HG03442 (cell line): Measurements from ENCODE around the gene OAS3.
A peak's percentile ranks its signal among the peaks of the same experiment; 100 is the strongest.
"Not testable (repeated sequence)": the region's sequence is repeated elsewhere in the genome, so short reads cannot be mapped to it uniquely, and the experiment has no call there.

Experiments used
- ATAC-seq: cut with Tn5 transposase; IDR thresholded peaks from one replicate; pipeline ENCODE4 v1.9.1; 2021; ENCODE audit warnings: mild to moderate bottlenecking, moderate library complexity; ENCODE audit not compliant: unreplicated experiment

OAS3 gene

DNA sequence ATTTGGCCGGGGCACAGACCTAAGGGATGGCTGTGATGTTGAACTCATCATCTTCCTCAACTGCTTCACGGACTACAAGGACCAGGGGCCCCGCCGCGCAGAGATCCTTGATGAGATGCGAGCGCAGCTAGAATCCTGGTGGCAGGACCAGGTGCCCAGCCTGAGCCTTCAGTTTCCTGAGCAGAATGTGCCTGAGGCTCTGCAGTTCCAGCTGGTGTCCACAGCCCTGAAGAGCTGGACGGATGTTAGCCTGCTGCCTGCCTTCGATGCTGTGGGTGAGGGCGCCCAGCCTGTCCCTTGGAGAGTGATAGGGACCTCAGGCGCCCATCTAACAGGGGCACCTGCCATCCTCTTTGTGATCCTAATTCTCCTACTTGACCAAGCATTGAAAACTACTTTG, 12.4 kb downstream of the OAS3 start:
- ATAC-seq: no peak

DNA sequence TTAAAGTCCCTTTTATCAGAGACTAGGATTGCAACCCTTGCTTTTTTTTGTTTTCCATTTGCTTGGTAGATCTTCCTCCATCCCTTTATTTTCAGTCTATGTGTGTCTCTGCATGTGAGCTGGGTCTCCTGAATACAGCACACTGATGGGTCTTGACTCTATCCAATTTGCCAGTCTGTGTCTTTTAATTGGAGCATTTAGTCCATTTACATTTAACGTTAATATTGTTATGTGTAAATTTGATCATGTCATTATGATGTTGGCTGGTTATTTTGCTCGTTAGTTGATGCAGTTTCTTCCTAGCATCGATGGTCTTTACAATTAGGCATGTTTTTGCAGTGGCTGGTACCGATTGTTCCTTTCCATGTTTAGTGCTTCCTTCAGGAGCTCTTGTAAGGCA, 18.9 kb downstream of the OAS3 start:
- ATAC-seq: not testable (repeated sequence)

DNA sequence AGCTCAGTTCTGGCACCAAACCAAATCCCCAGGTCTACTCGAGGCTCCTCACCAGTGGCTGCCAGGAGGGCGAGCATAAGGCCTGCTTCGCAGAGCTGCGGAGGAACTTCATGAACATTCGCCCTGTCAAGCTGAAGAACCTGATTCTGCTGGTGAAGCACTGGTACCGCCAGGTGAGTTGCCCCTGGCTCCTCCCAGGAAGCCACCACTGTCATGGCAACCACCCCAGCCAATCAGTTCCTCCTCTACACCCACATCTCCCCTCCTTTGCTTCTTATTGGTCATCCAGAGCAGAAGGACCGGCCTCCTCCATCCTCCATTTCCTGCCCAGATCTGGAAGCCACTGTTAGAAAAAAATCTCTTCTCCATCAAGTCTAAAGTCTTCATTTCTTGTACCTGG, 22.8 kb downstream of the OAS3 start:
- no peak for ATAC-seq

DNA sequence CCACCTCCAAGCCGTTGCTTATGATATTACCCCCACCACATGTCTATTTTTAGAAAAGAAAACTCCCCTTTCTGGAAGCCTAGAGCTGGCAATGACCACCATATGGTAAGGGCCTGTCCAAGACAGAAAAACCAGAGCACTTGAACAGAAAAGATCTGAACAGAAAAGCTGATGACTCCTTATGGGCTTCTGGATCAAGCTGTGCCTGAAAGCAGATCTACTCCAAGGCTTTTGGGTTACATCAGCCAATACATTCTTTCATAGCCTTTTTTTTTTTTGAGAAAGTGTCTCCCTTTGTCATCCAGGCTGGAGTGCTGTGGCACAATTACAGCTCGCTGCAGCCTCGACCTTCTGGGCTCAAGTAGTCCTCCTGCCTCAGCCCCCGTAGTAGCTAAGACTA, 23.3 kb downstream of the OAS3 start:
- ATAC-seq: no peak

DNA sequence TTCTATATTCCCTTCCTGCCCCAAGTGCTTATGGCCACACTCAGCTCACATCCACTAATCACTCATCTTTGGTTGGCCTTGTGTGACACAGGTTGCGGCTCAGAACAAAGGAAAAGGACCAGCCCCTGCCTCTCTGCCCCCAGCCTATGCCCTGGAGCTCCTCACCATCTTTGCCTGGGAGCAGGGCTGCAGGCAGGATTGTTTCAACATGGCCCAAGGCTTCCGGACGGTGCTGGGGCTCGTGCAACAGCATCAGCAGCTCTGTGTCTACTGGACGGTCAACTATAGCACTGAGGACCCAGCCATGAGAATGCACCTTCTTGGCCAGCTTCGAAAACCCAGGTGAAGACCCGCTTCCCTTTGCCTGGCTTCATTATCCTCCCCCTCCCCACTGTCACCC, 24.3 kb downstream of the OAS3 start:
- ATAC-seq: no peak

DNA sequence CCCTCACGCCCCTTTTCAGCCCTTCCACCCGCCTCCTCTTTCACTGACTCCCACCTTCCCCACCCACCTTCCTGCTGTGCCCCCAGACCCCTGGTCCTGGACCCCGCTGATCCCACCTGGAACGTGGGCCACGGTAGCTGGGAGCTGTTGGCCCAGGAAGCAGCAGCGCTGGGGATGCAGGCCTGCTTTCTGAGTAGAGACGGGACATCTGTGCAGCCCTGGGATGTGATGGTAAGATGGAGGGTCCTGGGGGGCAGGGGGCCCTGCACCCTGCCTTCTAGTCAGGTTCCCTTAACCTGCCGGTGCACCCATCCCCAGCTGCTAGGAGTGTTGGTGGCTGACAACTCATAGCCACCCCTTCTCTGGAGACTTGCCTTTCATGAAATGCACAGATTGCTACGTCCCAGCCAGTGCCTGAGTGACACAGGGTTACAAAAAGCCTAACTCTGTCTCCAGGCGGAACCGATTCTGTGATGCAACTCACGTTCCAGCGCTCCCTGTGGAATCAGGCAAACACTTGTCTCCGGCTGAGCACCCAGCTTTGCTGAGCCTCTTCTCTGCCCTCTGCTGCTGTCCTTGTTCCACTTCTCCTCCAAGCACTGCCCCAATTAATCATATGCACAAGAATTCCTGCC, 25.1 kb downstream of the OAS3 start:
- no peak for ATAC-seq

DNA sequence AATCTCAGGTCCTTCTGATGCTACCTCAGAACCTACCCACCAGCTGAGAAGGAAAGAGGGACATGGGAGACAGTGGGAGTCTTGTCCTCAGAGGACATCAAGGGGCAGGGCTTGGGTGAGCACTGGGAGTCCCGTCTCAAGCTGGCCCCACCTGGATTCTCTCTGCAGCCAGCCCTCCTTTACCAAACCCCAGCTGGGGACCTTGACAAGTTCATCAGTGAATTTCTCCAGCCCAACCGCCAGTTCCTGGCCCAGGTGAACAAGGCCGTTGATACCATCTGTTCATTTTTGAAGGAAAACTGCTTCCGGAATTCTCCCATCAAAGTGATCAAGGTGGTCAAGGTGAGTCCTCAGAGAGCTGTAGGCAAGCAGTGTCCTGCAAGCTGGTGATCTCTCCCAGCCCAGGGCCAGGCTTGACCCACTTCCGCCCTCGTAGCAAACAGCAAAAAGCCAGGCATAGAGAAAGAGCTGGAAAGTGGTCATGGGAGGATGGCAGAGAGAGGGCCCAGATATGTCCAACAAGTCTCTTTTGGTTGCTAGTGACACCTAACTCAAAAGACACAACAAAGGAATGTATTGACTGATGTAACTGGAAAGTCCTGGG, 25.9 kb downstream of the OAS3 start:
- no peak for ATAC-seq

DNA sequence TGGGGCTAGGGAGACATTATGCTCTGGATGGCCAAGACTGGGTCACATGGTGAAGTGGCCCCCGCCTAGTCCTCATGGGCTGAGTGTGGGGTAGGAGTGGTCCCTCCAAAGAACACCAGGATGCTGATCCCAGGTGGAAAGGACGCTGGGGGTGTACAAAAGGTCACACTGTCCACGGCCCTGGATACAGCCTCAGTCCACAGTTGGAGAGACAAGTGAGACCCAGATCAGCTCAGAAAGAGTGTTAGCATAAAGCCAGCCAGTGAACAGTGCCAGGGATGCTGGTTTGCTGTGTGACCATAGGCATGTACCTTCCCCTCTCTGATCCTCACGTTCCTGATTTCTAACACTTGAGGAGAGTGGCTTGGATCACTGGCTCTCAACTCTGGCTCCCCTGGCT, 26.6 kb downstream of the OAS3 start:
- no peak for ATAC-seq

DNA sequence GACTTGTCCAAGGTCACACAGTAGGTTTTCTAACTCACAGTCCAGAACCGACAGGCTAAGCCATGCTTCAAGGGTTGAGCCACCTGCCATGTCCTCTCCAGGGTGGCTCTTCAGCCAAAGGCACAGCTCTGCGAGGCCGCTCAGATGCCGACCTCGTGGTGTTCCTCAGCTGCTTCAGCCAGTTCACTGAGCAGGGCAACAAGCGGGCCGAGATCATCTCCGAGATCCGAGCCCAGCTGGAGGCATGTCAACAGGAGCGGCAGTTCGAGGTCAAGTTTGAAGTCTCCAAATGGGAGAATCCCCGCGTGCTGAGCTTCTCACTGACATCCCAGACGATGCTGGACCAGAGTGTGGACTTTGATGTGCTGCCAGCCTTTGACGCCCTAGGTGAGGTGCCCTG, 27.4 kb downstream of the OAS3 start:
- no peak for ATAC-seq

DNA sequence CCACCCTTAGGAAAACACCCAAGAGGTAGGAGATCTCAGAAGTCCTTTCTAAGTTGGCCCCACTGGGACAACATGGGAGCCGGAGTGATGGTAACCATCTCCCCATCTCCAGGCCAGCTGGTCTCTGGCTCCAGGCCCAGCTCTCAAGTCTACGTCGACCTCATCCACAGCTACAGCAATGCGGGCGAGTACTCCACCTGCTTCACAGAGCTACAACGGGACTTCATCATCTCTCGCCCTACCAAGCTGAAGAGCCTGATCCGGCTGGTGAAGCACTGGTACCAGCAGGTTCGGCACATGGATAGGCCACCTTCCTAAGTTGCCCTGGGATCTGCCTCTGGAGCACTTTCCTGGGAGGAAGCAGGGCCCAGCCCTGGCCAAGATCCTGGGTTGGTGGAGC, 29.0 kb downstream of the OAS3 start:
- no peak for ATAC-seq

DNA sequence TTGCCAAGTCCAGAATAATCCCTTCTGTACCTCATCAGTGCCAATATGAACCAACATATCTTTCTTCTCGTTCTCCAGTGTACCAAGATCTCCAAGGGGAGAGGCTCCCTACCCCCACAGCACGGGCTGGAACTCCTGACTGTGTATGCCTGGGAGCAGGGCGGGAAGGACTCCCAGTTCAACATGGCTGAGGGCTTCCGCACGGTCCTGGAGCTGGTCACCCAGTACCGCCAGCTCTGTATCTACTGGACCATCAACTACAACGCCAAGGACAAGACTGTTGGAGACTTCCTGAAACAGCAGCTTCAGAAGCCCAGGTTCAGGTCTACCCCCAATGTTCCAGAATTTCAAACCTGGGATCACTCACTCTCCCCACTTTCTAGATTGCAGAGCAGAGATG, 29.6 kb downstream of the OAS3 start:
- ATAC-seq: no peak

DNA sequence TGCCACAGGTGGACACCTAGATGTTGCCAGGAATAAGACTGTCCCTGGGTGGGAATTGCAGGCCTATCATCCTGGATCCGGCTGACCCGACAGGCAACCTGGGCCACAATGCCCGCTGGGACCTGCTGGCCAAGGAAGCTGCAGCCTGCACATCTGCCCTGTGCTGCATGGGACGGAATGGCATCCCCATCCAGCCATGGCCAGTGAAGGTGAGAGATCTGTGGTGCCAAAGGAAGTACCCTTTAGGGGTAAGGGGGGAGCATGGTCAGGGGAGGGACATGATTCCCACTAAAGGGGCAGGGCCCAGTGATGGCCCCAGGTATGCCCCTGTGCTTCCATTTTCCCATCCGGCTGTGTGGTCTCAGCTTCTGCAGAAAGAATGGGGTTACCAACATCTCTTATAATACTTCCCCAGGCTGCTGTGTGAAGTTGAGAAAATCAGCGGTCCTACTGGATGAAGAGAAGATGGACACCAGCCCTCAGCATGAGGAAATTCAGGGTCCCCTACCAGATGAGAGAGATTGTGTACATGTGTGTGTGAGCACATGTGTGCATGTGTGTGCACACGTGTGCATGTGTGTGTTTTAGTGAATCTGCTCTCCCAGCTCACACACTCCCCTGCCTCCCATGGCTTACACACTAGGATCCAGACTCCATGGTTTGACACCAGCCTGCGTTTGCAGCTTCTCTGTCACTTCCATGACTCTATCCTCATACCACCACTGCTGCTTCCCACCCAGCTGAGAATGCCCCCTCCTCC, 31.5 kb downstream of the OAS3 start:
- ATAC-seq: no peak

DNA sequence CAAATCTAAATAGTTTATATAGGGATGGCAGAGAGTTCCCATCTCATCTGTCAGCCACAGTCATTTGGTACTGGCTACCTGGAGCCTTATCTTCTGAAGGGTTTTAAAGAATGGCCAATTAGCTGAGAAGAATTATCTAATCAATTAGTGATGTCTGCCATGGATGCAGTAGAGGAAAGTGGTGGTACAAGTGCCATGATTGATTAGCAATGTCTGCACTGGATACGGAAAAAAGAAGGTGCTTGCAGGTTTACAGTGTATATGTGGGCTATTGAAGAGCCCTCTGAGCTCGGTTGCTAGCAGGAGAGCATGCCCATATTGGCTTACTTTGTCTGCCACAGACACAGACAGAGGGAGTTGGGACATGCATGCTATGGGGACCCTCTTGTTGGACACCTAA, 32.1 kb downstream of the OAS3 start:
- no peak for ATAC-seq

DNA sequence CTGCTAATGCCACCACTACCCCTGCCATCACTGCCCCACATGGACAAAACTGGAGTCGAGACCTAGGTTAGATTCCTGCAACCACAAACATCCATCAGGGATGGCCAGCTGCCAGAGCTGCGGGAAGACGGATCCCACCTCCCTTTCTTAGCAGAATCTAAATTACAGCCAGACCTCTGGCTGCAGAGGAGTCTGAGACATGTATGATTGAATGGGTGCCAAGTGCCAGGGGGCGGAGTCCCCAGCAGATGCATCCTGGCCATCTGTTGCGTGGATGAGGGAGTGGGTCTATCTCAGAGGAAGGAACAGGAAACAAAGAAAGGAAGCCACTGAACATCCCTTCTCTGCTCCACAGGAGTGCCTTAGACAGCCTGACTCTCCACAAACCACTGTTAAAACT, 33.0 kb downstream of the OAS3 start:
- no peak for ATAC-seq

DNA sequence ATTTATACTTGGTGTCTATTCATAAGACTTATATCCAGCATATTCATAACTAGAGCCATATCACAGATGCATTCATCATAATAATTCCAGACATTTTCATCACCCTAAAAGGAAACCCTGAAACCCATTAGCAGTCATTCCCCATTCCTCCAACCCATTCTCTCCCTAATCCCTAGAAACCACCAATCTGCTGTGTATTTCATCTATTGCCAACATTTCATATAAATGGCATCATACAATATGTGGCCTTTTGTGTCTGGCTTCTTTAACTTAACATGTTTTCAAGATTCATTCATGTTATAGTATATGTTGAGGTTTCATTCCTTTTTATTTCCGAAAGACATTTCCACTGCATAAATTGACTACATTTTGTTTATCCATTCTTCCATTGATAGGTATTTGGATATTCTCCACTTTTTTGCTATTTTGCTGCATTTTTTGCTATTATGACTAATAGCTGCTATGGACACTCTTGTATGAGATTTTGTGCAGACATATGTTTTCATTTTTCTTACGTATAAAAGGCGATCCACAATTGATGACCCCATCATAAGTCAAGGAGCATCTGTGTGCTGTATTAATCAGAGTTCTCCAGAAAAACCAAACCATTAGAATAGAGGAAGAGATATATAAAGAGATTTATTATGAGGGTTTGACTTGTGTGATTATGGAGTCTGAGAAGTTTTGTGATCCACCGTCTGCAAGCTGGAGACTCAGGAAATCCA, 34.9 kb downstream of the OAS3 start:
- no peak for ATAC-seq

DNA sequence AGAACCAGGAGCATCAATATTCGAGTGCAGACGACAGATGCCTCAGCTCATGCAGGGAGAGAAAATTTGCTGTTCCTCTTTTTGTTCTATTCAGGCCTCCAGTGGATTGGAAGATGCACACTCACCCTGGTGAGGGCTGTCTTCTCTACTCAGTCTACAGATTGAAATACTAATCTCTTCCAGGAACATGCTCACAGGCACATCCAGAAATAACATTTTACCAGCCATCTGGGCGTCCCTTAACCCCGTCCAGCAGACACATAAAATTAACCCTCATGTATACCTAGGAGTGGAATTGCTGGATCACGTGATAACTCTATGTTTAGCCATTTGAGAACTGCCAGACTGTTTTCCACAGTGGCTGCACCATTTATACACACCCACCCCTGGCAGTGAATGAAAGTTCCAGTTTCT, 35.6 kb downstream of the OAS3 start:
- ATAC-seq: no peak

DNA sequence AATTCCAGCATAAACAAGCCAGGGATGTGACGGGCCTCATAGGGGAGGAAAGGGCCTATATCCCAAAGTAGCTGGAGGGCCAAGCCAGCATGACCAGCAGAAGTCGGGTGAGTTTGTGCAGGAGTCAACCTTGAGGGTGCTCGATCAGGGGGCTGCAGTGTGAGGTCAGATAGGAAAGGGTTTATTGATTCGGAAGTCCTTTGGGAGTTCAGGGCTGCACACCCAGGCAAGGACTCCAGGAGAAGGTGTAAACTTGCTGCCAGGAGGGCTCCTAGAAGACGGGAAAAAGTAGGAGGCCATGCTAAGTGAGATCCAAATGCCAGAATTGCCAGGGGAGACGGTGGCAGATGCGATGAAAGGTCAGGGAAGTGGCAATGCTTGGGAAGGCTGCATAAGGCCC, 36.6 kb downstream of the OAS3 start:
- ATAC-seq: no peak

DNA sequence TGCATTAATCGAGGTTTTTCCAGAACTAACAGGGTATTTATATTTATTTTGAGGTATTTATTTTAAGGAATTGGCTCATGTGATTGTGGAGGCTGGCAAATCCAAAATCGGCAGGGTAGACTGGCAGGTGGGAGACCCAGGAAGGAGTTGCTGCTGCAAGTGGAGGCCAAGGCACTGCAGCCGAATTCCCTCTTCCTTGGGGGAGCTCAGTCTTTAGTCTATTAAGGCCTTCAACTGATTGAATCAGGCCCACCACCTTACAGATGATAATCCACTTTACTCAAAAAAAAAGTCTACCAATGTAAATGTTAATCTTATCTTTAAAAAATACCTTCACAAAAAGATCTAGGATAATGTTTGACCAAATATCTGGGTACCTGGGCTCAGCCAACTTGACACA, 38.9 kb downstream of the OAS3 start:
- ATAC-seq: no peak

DNA sequence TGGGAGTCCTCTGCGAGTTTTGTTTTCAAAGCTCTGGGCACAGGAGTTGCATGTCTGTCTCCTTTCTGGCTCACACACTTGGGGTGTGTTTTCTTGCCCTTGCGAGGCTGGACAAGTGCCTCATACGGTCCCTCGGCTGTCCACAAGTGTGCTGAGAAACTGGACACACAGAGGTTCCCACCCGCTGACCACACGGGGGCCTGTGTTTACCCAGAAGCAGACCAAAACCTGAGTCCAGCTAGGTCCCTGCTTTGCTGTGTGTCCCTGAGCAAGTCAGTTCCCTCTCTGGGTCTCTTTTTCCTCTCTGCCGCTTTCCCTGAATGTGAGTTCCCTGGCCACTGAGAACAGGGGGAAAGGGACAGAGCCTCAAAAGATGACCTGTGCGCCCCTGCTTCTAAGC, 39.4 kb downstream of the OAS3 start:
- no peak for ATAC-seq

DNA sequence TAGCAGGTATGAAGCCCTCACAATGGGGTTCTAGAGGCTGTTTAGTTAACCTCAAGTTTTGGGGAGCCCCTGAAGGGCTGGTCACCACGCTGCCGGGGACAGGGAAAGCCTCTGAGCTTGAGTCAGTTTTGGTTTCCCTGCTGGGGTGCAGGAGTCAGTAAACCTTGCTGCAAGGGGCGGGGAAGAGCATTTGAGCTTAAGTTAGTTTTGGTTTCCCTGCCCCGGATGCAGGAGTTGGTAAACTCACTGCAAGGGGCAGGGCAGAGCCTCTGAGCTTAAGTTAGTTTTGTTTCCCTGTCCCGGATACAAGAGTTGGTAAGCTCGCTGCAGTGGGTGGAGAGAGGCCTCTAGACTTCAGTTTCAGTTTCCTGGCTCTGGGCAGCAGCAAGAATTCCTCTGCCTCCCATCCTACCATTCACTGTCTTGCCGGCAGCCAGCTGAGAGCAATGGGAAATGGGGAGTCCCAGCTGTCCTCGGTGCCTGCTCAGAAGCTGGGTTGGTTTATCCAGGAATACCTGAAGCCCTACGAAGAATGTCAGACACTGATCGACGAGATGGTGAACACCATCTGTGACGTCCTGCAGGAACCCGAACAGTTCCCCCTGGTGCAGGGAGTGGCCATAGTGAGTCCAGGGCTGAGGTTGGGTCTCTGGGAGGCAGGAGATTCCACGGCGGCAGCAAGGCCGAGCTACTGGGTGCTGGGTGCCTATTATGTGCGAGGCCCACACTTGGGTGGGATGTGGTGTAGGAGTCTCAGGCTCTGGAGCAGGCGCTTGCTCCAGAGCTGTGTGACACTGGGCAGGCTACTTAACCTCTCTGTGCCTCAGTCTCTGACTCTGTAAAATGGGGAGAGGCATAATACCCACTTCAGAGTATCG, 40.1 kb downstream of the OAS3 start, which contains the start of gene OAS2:
OAS2 (plus strand) TSS at position 357 of the 878 bp plus-strand sequence; CDS start at position 447, 90 bp downstream.
- ATAC-seq: peak; percentile 85
